Left renal cortex interstitium (tissue), 4 donors: ENCODE results near the gene MAP4. TPM values are rescaled to one million over a fixed set of nuclear protein-coding genes. Genes with fewer than 3 reads are reported as not detected.
"Not testable (repeated sequence)": the region's sequence is repeated elsewhere in the genome, so short reads cannot be mapped to it uniquely, and the experiment has no call there.

Experiments
- DNase-seq, 4 donors: peaks; one replicate each; pipeline ENCODE4 v3.0.0-alpha.2; 2013; ENCODE audit warnings: low read depth in 4 of 4, low spot score in 2 of 4, missing footprints in 1 of 4
- polyA plus RNA-seq, 4 donors: library from polyadenylated mRNA; unstranded; fragments of 120-200 nt; gene quantifications; one replicate each; pipeline ENCODE4 v1.2.1, GENCODE V29; 2013; ENCODE audit not compliant: insufficient read length in 4 of 4

Gene MAP4
- polyA plus RNA-seq, 4 donors, result 165 to 180 (median 176) TPM

- DNase-seq, result peak in 2 of 4 donors; percentile 51 to 52
Observed at GRCh38 chr3:48015431-48016180, 610 bp downstream of the MAP4 start.

DNA sequence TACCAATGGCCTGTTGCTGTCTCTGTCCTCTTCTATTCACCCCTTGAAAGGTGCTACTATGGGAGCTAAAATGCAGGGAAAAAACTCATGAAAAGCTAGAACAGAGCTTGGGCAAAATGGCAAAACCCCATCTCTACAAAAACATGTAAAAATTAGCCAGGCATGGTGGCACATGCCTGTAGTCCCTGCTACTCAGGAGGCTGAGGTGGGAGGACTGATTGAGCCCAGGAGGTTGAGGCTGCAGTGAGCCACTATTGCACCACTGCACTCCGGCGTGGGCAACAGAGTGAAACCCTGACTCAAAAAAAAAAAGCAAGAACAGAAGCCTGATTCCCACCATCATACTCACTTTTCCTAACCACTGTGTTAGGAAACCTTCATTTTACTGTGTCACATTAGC, 1.9 kb downstream of the MAP4 start:
- no peak for DNase-seq

DNA sequence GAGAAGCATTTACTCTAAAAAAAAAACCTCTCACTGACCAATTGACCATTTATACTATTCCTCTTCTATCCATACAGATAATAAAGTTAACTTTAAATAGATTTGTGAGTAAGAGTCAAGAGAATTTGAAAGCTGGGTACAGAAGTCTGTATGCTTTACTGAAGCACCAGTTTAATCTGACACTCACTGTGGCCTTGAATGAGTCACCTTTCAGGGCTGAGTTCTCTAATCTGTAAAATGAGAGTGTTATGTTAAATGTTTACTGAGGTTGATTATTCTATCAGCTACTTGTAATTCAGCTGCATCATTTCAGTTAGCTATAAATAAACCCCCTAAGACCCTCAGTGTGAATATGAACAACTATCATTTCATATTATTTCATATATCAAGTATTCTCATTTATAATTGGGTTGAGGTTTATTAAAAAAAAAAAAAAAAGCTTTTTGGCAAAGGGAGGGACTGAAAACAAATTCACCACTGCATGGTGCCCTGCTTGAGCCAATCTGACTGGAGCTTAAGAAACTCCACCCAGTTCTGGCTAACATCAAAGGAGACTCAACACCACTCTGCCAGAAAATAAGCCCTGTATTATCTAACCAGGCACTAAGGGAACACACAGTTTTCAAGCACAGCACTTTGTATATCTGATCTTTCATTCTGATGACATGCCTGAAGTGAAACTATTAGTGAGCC, 2.8 kb downstream of the MAP4 start:
- no peak for DNase-seq

GRCh38 chr3:48012659-48013058, 3.6 kb downstream of the MAP4 start:
- no peak for DNase-seq

GRCh38 chr3:48008066-48008465, 8.2 kb downstream of the MAP4 start:
- not testable (repeated sequence) for DNase-seq

DNA sequence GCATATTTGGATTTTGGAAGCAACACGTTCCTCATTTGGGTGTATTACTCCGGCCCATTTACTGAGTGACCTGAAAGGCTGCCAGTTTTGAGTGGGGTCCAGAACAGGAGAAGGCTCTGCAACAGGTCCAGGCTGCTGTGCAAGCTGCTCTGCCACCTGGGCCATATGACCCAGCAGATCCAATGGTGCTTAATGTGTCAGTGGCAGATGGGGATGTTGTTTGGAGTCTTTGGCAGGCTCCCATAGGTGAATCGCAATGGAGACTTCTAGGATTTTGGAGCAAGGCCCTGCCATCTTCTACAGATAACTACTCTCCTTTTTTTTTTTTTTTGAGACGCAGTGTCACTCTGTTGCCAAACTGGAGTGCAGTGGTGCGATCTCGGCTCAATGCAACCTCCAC, 8.9 kb downstream of the MAP4 start:
- not testable (repeated sequence) for DNase-seq

DNA sequence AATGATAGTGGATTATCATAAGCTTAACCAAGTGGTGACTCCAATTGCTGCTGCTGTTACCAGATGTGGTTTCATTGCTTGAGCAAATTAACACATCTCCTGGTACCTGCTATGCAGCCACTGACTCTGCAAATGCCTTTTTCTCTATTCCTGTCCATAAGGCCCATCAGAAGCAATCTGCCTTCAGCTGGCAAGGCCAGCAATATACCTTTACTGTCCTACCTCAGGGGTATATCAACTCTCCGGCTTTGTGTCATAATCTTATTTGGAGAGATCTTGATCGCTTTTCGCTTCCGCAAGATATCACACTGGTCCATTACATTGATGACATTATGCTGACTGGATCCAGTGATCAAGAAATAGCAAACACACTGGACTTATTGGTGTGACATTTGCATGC, 9.4 kb downstream of the MAP4 start:
- DNase-seq, result not testable (repeated sequence)

DNA sequence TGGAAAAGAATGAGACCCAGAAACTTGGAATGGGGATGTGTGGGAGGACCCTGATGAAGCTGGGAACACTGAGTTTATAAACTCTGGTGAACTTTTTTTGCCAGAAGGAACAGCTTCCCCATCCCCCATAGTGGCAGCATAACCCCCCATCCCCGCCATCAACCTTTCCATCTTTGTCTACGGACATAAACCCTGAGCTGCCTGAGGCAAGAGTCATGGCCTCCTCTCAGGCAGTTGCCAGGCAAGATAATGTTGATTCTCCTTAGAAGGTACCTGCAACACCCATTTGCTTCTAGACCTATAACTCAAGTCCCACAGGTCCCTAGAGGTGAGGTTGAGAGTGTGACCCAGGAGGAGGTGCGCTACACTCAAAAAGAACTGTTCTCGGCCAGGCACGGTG, 11.5 kb downstream of the MAP4 start:
- no peak for DNase-seq

GRCh38 chr3:48002787-48003186, 13.4 kb downstream of the MAP4 start:
- DNase-seq, result no peak

GRCh38 chr3:48001991-48002390, 14.2 kb downstream of the MAP4 start:
- no peak for DNase-seq

- no peak for DNase-seq
Observed at GRCh38 chr3:48000212-48000611, 16.0 kb downstream of the MAP4 start.

- no peak for DNase-seq
Observed at GRCh38 chr3:47996440-47996839, 19.8 kb downstream of the MAP4 start.

DNA sequence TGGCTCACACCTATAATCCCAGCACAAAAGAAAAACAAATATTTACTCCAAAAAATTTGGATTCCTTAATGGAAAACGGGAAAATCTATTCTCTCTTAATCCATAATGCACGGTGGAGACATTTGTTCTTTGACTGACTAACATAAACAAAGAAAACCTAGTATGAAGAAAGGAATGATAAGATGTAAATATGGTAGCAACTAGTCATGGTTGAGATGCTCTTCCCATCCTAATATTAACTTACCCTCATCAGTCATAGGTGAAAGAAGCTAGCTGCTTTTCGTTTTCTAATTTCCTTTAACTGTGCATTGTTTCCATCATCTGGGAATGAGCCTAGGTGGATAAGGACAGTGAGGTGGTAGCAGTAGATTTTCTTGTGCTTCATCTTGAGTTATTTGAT, 22.0 kb downstream of the MAP4 start:
- DNase-seq, result no peak

GRCh38 chr3:47991341-47991740, 24.9 kb downstream of the MAP4 start:
- no peak for DNase-seq

- peak; percentile 27 to 75 (median 46) for DNase-seq
Observed at GRCh38 chr3:47989981-47990440, 26.2 kb downstream of the MAP4 start.

DNA sequence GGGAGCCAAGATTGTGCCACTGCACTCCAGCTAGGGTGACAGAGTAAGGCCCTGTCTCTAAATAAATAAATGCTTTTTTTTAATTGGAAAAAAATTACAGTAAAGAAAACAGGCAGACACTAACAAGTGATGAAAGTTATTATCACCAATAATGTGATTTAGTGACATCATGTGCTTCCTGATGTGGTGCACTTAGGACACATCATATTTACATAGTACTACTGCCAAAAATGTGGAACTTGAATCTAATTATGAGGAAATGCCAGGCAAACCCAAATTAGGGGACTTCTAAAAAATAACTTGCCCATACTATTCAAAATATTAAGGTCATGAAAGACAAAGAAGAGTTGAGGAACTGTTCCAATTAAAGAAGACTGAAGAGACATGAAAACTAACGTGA, 30.8 kb downstream of the MAP4 start:
- no peak for DNase-seq

GRCh38 chr3:47984075-47984728, 32.0 kb downstream of the MAP4 start:
- no peak for DNase-seq

- no peak for DNase-seq
Observed at GRCh38 chr3:47980795-47981194, 35.4 kb downstream of the MAP4 start.

DNA sequence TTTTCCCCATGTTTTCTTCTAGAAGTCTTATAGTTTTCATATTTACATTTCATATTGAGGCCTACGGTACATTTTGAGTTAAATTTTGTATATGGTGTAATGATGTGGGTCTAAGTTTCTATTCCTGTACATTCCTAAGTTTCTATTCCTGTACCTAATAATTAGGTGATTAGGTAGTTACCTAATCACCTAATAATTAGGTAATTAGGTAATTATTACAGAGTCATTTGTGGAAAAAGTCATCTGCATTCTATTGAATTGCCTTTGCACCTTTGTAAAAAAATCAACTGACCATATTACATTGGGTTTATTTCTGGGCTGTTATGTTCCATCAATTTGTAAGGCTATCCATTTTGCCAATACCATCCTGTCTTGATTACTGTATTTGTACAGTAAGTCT, 37.1 kb downstream of the MAP4 start:
- no peak for DNase-seq

DNA sequence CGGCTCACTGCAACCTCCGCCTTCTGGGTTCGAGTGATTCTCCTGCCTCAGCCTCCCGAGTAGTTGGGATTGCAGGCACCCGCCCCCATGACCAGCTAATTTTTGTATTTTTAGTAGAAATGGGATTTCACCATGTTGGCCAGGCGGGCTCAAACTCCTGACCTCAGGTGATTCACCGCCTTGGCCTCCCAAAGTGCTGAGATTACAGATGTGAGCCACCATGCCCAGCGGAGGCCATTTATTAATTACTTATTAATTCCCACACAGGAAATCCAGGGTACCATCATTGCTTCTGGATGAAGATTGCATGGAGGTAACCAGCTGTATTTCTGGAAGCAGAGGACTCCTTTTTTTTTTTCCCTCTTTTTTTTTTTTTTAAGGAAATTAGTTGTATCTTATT, 37.8 kb downstream of the MAP4 start:
- DNase-seq, result no peak

DNA sequence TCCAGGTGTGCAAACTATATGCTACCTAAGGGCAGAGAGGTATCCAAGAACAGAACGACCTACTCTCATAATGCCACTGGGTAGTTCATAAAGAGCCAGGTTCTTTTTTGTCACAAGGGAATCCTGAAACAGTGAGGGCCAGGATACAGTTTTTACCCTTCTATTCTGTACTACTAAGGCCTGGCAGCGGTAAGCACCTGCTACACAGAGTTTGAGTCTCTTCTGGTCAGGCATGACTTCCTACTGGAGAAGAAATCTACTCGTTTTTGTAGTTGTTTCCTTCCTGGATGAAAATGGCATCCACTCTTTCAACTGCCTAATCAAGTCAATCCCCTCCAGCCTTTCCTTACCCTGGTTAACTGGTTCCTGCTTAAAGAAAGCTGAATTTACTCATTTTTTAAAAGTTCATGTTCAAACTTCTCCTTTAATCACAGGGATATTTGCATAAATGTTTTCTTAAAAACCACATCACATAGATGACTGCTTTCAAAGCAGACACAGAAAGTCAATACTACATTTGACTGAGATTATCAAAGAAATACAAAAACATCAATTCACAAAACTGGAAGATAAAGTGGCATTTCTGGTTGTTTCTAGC, 40.0 kb downstream of the MAP4 start:
- DNase-seq, result no peak
